ENCODE measurements around the gene CD8B2. TPM values are rescaled to one million over a fixed set of nuclear protein-coding genes. Genes with fewer than 3 reads are reported as not detected.

Gene CD8B2
- total RNA-seq, 1 experiment from 2014 or later = not detected

DNA sequence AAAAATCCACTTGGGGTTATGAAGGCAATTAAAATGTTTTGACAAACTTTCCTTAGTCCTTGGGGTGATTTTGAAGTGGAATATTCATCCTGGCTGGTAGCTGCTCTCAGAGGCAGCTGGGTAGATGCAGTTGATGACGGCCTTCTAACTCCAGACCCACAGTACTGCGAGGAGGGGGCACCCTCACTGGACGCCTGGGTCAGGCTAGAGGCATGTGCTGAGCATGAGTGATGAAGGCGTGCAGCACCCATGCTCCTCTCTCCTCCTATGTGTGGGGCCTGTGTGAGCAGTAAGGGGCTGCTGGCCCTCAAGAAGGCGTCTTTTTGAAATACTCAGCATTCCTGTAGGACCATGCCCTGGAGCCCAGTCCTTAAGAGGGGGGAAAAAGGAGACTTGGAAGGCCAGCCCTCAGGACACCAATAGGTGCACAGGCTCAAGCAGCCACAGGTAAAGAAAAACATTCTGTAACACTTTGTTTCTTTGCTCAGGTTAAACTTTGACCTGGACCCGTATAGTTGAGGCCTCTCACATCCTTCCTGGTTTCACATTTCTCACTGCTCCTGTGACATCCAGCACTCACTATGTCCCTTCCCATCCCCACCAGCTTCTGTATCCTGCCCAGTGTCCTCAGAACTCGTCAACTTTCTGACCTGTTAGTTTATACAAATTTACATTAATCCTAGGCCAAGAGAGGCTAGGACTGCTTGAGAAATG, 64.4 kb downstream of the CD8B2 start (continued):
- TF ChIP-seq ZNF263 (CRISPR knock-in tag; IDR thresholded peaks at IDR 0.05; ENCODE audit: low read depth) (no peak), ZNF671 (CRISPR knock-in tag; IDR thresholded peaks at IDR 0.05) (no peak)

DNA sequence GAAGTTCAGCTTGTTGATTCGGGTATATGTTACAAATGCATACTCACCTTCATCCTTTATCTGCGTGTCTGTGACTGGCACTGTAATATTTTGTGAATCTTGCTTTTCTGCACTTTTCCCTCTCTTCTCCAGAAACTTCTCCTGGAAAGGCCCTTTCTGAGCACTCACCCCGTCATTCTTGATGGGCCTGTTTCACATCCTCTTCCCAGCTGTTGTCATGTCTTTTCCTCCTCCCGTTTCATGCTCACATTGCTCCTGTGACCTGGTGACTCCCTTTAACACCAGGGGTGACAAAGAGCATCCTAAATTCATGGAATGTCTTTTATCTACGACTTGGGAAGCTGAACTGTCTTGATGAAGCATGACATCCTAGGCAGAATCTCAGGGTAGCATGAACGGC, 65.8 kb downstream of the CD8B2 start:
- Mint-ChIP-seq H3K9me3 (peaks cover 21% of the 10 kb centered on the region), H3K4me1 (no peaks in the 10 kb centered on the region), H3K4me3 (no peak overlapping the region), H3K27ac (no peak overlapping the region), H3K27me3 (ENCODE audit: low read depth) (peaks cover 3% of the 10 kb centered on the region; the same call in 1 of the 2 replicates), H3K36me3 (peaks cover 6% of the 10 kb centered on the region)
- ChIA-PET CTCF (interaction anchor here (2.4 kb wide), 1 partner anchor 10 kb away, joined by 11 read pairs; no protein-coding TSS in a partner anchor), POLR2A (no interaction called here)
- ATAC-seq (no peak), DNase-seq (ENCODE audit: low spot score) (no peak)
- TF ChIP-seq MYBL2 (CRISPR knock-in tag; IDR thresholded peaks at IDR 0.05) = no peak
- TF ChIP-seq ATF3 (CRISPR knock-in tag; conservative IDR thresholded peaks at IDR 0.05) = no peak
- no peak for TF ChIP-seq NFATC4 (CRISPR knock-in tag; IDR thresholded peaks at IDR 0.05)
- no peak for TF ChIP-seq ZNF263 (CRISPR knock-in tag; IDR thresholded peaks at IDR 0.05; ENCODE audit: low read depth)
- no peak for TF ChIP-seq ZNF317 (CRISPR knock-in tag; IDR thresholded peaks at IDR 0.05; ENCODE audit: borderline replicate concordance, low read depth)
- TF ChIP-seq CREB1 (CRISPR knock-in tag; IDR thresholded peaks at IDR 0.05) = no peak
- no peak for TF ChIP-seq ARID4B (CRISPR knock-in tag; IDR thresholded peaks at IDR 0.05; ENCODE audit: borderline replicate concordance)
- no peak for TF ChIP-seq E2F5 (CRISPR knock-in tag; IDR thresholded peaks at IDR 0.05)
- no peak for TF ChIP-seq ZNF138 (CRISPR knock-in tag; conservative IDR thresholded peaks at IDR 0.05)
- TF ChIP-seq NR2C2 (CRISPR knock-in tag; IDR thresholded peaks at IDR 0.05) = no peak
- TF ChIP-seq JUN (CRISPR knock-in tag; IDR thresholded peaks at IDR 0.05) = no peak
- TF ChIP-seq ETV6 (CRISPR knock-in tag; IDR thresholded peaks at IDR 0.05) = no peak
- TF ChIP-seq FOXK1 (CRISPR knock-in tag; IDR thresholded peaks at IDR 0.05) = no peak
- TF ChIP-seq GTF2I (CRISPR knock-in tag; conservative IDR thresholded peaks at IDR 0.05) = no peak
- TF ChIP-seq JAZF1 (CRISPR knock-in tag; IDR thresholded peaks at IDR 0.05) = no peak

DNA sequence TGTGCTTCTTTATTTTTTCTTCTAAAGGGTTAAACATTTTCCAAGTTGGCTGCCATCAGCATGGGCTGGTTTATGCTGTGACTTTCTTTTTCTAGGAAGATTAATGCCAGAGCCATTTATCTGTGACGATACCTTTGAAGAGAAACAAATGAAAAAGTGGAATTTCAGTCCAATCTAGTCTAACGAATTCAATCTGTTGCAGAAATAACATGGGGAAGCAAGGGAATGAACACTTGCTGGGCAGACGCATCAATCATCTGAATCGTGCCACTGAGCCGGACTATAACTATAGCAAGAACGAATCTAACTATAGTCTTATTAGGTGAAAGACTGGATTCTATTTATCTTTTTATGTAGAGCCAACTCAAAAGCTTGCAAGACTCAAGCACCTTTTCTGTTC, 66.2 kb downstream of the CD8B2 start:
- POLR2A ChIA-PET = no interaction called here
- Mint-ChIP-seq H3K36me3 (peaks cover 9% of the 10 kb centered on the region), H3K4me3 (no peak overlapping the region), H3K27ac (no peak overlapping the region), H3K9me3 (peaks cover 24% of the 10 kb centered on the region), H3K27me3 (ENCODE audit: low read depth) (peaks cover 3% of the 10 kb centered on the region; the same call in 1 of the 2 replicates), H3K4me1 (no peaks in the 10 kb centered on the region)
- ATAC-seq = no peak
- DNase-seq (ENCODE audit: low spot score) = no peak
- CTCF ChIA-PET = interaction anchor here (2.4 kb wide), 1 partner anchor 10 kb away, joined by 11 read pairs; no protein-coding TSS in a partner anchor
- TF ChIP-seq MLX (CRISPR knock-in tag; IDR thresholded peaks at IDR 0.05) (no peak), SOX15 (CRISPR knock-in tag; IDR thresholded peaks at IDR 0.05) (no peak), PRDM15 (CRISPR knock-in tag; IDR thresholded peaks at IDR 0.05) (no peak), EMX1 (CRISPR knock-in tag; IDR thresholded peaks at IDR 0.05) (no peak), PRRX2 (CRISPR knock-in tag; IDR thresholded peaks at IDR 0.05) (no peak), IRF1 (CRISPR knock-in tag; IDR thresholded peaks at IDR 0.05) (no peak), ZNF263 (CRISPR knock-in tag; IDR thresholded peaks at IDR 0.05; ENCODE audit: low read depth) (no peak)
- TF ChIP-seq, protein P1, sequence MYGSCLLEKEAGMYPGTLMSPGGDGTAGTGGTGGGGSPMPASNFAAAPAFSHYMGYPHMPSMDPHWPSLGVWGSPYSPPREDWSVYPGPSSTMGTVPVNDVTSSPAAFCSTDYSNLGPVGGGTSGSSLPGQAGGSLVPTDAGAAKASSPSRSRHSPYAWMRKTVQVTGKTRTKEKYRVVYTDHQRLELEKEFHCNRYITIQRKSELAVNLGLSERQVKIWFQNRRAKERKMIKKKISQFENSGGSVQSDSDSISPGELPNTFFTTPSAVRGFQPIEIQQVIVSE (CRISPR knock-in tag; IDR thresholded peaks at IDR 0.05; ENCODE audit: borderline replicate concordance) = no peak
